Gastroesophageal sphincter (tissue), 4 donors: Measurements from ENCODE around the gene IST1. TPM values are rescaled to one million over a fixed set of nuclear protein-coding genes. Genes with fewer than 3 reads are reported as not detected.
A peak's percentile ranks its signal among the peaks of the same experiment; 100 is the strongest.

Experiments used
- ATAC-seq: fragments of 150-250 bp; one replicate; pipeline ENCODE4 v1.9.1; 2016; ENCODE audit warnings: mild to moderate bottlenecking, moderate library complexity
- H3K27ac ChIP-seq, 4 donors: fragments of 200-600 bp; sonication (generic) in 3 of 4; 1 replicate in 3 of 4; 2 replicates in 1 of 4; pipeline ENCODE4 v1.5.1; 2016 to 2019
- H3K27me3 ChIP-seq: fragments of 200-600 bp; sonication (generic); one replicate; pipeline ENCODE4 v1.5.1; 2019
- H3K36me3 ChIP-seq, 2 donors: fragments of 200-600 bp; sonication (generic); one replicate each; pipeline ENCODE4 v1.5.1; 2019; ENCODE audit warnings: control low read depth in 1 of 2
- H3K4me1 ChIP-seq, 3 donors: fragments of 200-600 bp; sonication (generic); 1 replicate in 2 of 3; 2 replicates in 1 of 3; pipeline ENCODE4 v1.5.1; 2016 to 2019; ENCODE audit warnings: control low read depth in 2 of 3
- H3K4me3 ChIP-seq, 2 donors: fragments of 200-600 bp; sonication (generic); one replicate each; pipeline ENCODE4 v1.5.1; 2019; ENCODE audit warnings: mild to moderate bottlenecking in 1 of 2, moderate library complexity in 1 of 2
- H3K9me3 ChIP-seq, 3 donors: fragments of 200-600 bp; sonication (generic); one replicate each; pipeline ENCODE4 v1.5.1; 2017 to 2019; ENCODE audit warnings: control low read depth in 2 of 3
- EP300 ChIP-seq: sonication (generic); formaldehyde crosslinking; IDR thresholded peaks from one replicate; pipeline ENCODE4 v1.6.1; 2017; ENCODE audit warnings: antibody characterized with exemption, mild to moderate bottlenecking
- POLR2A ChIP-seq, 2 donors: fragments of 450-650 bp; IDR thresholded peaks; one replicate each; pipeline ENCODE4 v1.6.1; 2017; ENCODE audit warnings: antibody characterized with exemption in 2 of 2, mild to moderate bottlenecking in 2 of 2, moderate library complexity in 1 of 2
- POLR2AphosphoS5 ChIP-seq: sonication (generic); formaldehyde crosslinking; IDR thresholded peaks from one replicate; pipeline ENCODE4 v1.6.1; 2017; ENCODE audit warnings: antibody characterized with exemption
- WGBS, 2 donors: methylation state at CpG; one replicate each; pipeline ENCODE4 v1.1.5; 2018; ENCODE audit warnings: low coverage in 1 of 2; 5-methylcytosine and 5-hydroxymethylcytosine counted together
- total RNA-seq, 4 donors: library from RNA; depleted of rRNA; stranded (reverse); fragments of >200 nt; gene quantifications; one replicate each; pipeline ENCODE4 v1.1.0, GENCODE V29; 2016
- TF ChIP-seq, protein P1 (sequence below), 4 experiments: fragments of 200-600 bp in 2 of 4; fragments of 450-650 bp in 2 of 4; sonication (generic) in 1 of 4; IDR thresholded peaks; one replicate each; pipeline ENCODE4 v1.5.1; 2017 to 2019; ENCODE audit warnings: antibody characterized with exemption in 4 of 4, mild to moderate bottlenecking in 2 of 4, moderate library complexity in 2 of 4

Gene IST1
- 100 to 1,000 TPM; 156 to 202 (median 189) TPM for total RNA-seq

- H3K4me3 ChIP-seq = peak within 1 kb of the TSS; percentile 96 to 97
- H3K4me1 ChIP-seq = peaks cover 0 to 51% (median 16%) of the 10 kb centered on the region in 3 donors
- H3K27me3 ChIP-seq = no peaks in the 10 kb centered on the region
- 0 to 2% methylated on average over 9 to 11 of the region's 67 CpGs for WGBS, 2 donors
- no peaks in the 10 kb centered on the region for H3K36me3 ChIP-seq
- ATAC-seq = peak; percentile 98
- TF ChIP-seq, protein P1, sequence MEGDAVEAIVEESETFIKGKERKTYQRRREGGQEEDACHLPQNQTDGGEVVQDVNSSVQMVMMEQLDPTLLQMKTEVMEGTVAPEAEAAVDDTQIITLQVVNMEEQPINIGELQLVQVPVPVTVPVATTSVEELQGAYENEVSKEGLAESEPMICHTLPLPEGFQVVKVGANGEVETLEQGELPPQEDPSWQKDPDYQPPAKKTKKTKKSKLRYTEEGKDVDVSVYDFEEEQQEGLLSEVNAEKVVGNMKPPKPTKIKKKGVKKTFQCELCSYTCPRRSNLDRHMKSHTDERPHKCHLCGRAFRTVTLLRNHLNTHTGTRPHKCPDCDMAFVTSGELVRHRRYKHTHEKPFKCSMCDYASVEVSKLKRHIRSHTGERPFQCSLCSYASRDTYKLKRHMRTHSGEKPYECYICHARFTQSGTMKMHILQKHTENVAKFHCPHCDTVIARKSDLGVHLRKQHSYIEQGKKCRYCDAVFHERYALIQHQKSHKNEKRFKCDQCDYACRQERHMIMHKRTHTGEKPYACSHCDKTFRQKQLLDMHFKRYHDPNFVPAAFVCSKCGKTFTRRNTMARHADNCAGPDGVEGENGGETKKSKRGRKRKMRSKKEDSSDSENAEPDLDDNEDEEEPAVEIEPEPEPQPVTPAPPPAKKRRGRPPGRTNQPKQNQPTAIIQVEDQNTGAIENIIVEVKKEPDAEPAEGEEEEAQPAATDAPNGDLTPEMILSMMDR (IDR thresholded peaks at IDR 0.05) = peak in 1 of 4 experiments; percentile 5
- no peak for TF ChIP-seq EP300
- peak; percentile 92 to 93 for TF ChIP-seq POLR2A (IDR thresholded peaks at IDR 0.05)
- peak; percentile 93 for TF ChIP-seq POLR2AphosphoS5
- peak within 1 kb of the TSS; percentile 92 to 98 (median 96) for H3K27ac ChIP-seq
- no peaks in the 10 kb centered on the region for H3K9me3 ChIP-seq
Measured at GRCh38 chr16:71894921-71895678, at the start of gene IST1. TSS of gene IST1 (plus strand) at chr16:71895531. CDS start at chr16:71915641, 20,110 bp downstream.

DNA sequence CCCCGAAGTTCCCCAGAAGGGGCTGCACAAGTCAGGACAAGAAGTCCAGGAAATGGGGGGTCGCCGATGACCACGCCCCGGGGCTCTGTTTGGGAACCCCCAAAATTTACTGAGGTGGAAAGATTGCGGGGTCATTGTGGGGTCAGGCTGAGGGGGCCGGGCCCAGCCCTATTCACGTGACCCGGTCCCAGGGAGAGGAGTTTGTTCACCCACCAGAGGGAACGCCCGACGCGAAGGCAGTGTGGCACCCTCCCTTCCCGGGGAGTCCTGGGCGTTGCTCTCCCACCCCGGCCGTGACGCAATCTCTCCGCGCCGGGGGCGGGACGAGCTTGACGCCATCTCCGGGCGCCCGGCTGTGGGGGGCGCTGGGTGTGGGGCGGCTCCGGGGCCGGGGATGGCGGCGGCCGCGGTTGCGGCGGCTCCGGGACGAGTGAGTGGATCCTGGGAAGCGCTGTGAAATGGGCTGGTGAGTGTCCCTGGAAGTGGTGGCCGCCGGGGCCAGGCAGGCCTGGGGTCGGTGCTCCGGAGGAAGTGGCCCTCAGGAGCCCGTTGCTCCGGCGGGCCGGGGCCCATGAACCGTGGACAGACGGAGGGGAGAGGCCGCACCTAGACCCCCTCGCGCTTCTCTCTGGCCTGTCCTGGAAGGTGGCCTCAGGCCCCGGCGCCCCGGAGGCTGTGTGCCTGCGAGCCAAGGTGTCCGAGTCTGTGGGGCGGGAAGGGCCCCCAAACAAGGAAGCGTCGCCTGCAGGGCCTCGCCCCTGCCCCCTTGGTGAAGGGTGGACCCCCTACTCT, 49.5 kb upstream of the IST1 start, which contains the start of gene ATXN1L:
Gene ATXN1L, plus strand, starts transcription at position 338 of the 792 bp plus-strand sequence. CDS start 3,765 bp downstream, outside the sequence.
- Histone ChIP-seq H3K4me3 (peak within 1 kb of the TSS; percentile 80 to 87), H3K36me3 (peaks cover 0 to 31% of the 10 kb centered on the region in 2 donors), H3K27me3 (no peaks in the 10 kb centered on the region), H3K9me3 (no peaks in the 10 kb centered on the region), H3K27ac (peak within 1 kb of the TSS; percentile 64 to 93 (median 92)), H3K4me1 (peaks cover 0 to 30% (median 8%) of the 10 kb centered on the region in 3 donors)
- ATAC-seq = peak; percentile 98
- TF ChIP-seq POLR2A (IDR thresholded peaks at IDR 0.05) (peak; percentile 87 to 93), POLR2AphosphoS5 (peak; percentile 96), EP300 (no peak)
- TF ChIP-seq, protein P1 (IDR thresholded peaks at IDR 0.05) = peak in 3 of 4 experiments; percentile 7 to 36 (median 24)
- WGBS, 2 donors = 0% methylated on average over 9 of the region's 62 CpGs; no CpG with 5 or more reads in 1 of the 2 donors

DNA sequence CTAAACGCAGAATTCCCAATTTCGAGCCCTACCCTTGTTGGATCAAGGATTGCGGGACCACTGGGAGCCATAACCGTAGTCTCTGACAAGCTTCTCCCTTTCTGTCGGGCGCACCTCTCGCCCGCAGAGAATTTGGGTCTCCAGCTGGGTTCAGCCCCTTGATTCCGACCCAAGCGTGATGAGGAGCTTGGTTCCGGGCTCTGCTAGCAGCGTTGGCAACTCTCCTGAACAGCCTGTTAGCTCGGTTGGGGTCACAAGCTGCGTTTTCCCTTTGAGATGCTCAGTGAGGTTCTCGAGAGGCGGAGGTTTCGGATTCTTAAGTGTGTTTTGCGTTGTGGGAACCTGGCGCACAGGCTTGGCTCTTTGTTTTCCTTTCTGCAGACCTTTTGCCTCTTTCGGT, 48.9 kb upstream of the IST1 start:
- TF ChIP-seq POLR2AphosphoS5 (no peak), POLR2A (IDR thresholded peaks at IDR 0.05) (no peak), EP300 (no peak)
- TF ChIP-seq, protein P1 (IDR thresholded peaks at IDR 0.05) = no peak
- Histone ChIP-seq H3K27me3 (no peaks in the 10 kb centered on the region), H3K9me3 (no peaks in the 10 kb centered on the region), H3K4me1 (peaks cover 0 to 30% (median 8%) of the 10 kb centered on the region in 3 donors), H3K36me3 (peaks cover 0 to 37% of the 10 kb centered on the region in 2 donors), H3K27ac (peak overlapping the region; percentile 64 to 93 (median 92)), H3K4me3 (peak overlapping the region; percentile 80 to 87)
- no peak for ATAC-seq
- 0 to 2% methylated on average over 3 to 13 of the region's 20 CpGs for WGBS, 2 donors

DNA sequence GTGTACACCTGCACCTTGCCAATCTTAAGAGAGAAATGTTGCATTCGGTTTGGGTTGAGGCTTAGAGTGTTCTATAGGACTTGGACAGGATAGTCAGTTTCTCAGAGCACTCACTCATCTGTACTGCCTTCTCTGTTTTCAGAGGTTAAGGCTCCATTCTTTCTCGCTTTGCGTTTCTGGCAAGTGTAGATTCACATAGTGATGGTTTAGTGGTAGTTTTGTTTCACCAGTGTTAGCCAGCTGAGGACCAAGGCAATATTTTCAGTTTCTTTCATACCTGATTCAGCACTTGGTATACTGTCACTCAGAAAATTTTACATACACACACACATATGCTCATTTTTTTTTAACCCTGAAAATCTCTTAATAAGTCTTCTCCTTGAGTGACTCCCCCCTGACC, 48.2 kb upstream of the IST1 start:
- TF ChIP-seq POLR2AphosphoS5 (no peak), POLR2A (IDR thresholded peaks at IDR 0.05) (no peak), EP300 (no peak)
- TF ChIP-seq, protein P1 (IDR thresholded peaks at IDR 0.05) = no peak
- Histone ChIP-seq H3K4me1 (peaks cover 0 to 31% (median 8%) of the 10 kb centered on the region in 3 donors), H3K27ac (peak overlapping the region in 1 of 4 donors; percentile 93), H3K4me3 (peak overlapping the region; percentile 80 to 87), H3K36me3 (peaks cover 0 to 44% of the 10 kb centered on the region in 2 donors), H3K27me3 (no peaks in the 10 kb centered on the region), H3K9me3 (no peaks in the 10 kb centered on the region)
- ATAC-seq = no peak
- 40 to 42% methylated on average over 3 of the region's 3 CpGs for WGBS, 2 donors
